Duodenal mucosa (tissue), 2 donors: ENCODE measurements around the gene CD101.
A peak's percentile ranks its signal among the peaks of the same experiment; 100 is the strongest.
"Not testable (repeated sequence)": the region's sequence is repeated elsewhere in the genome, so short reads cannot be mapped to it uniquely, and the experiment has no call there.

Experiments
- H3K27ac ChIP-seq: one replicate; pipeline ENCODE4 v1.7.0; 2013; ENCODE audit warnings: low read depth, low read length
- H3K27me3 ChIP-seq, 2 donors: one replicate each; pipeline ENCODE4 v1.7.0; 2013; ENCODE audit warnings: low read length in 2 of 2, control low read depth in 1 of 2; ENCODE audit not compliant: insufficient read depth in 2 of 2, control insufficient read depth in 1 of 2
- H3K36me3 ChIP-seq, 2 donors: one replicate each; pipeline ENCODE4 v1.7.0; 2013; ENCODE audit warnings: low read length in 2 of 2, control low read depth in 1 of 2; ENCODE audit not compliant: insufficient read depth in 2 of 2, control insufficient read depth in 1 of 2
- H3K4me1 ChIP-seq, 2 donors: one replicate each; pipeline ENCODE4 v1.7.0; 2013; ENCODE audit warnings: low read length in 2 of 2, control low read depth in 1 of 2; ENCODE audit not compliant: insufficient read depth in 2 of 2, control insufficient read depth in 1 of 2
- H3K4me3 ChIP-seq, 2 donors: one replicate each; pipeline ENCODE4 v1.7.0; 2013; ENCODE audit warnings: low read length in 2 of 2, low read depth in 1 of 2
- H3K9ac ChIP-seq, 2 donors: one replicate each; pipeline ENCODE4 v1.7.0; 2013; ENCODE audit warnings: low read length in 2 of 2, low read depth in 1 of 2
- H3K9me3 ChIP-seq, 2 donors: one replicate each; pipeline ENCODE4 v1.7.0; 2013; ENCODE audit warnings: low read length in 2 of 2, control low read depth in 1 of 2; ENCODE audit not compliant: control insufficient read depth in 1 of 2

The CD101 gene

DNA sequence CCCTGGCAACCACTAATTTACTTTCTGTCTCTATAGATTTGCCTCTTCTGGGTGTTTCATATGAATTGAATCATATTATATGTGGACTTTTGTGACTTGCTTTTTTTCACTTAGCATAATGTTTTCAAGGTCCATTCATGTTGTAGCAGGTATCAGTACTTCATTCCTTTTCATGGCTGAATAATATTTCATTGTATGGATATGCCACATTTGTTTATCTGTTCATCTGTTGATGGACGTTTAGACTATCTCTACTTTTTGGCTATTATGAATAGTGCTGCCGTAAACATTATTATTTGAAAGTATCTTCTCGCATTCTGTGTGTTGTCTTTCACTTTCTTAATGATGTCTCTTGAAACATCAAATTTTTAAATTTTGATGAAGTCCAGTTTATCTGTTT lies 32.8 kb upstream of the CD101 start:
- H3K27ac ChIP-seq: no peak overlapping the region
- no peaks in the 10 kb centered on the region for H3K9me3 ChIP-seq
- H3K27me3 ChIP-seq: no peaks in the 10 kb centered on the region
- H3K9ac ChIP-seq: no peak overlapping the region
- no peak overlapping the region for H3K4me3 ChIP-seq
- peaks cover 6 to 20% of the 10 kb centered on the region in 2 donors for H3K36me3 ChIP-seq
- H3K4me1 ChIP-seq: no peaks in the 10 kb centered on the region

DNA sequence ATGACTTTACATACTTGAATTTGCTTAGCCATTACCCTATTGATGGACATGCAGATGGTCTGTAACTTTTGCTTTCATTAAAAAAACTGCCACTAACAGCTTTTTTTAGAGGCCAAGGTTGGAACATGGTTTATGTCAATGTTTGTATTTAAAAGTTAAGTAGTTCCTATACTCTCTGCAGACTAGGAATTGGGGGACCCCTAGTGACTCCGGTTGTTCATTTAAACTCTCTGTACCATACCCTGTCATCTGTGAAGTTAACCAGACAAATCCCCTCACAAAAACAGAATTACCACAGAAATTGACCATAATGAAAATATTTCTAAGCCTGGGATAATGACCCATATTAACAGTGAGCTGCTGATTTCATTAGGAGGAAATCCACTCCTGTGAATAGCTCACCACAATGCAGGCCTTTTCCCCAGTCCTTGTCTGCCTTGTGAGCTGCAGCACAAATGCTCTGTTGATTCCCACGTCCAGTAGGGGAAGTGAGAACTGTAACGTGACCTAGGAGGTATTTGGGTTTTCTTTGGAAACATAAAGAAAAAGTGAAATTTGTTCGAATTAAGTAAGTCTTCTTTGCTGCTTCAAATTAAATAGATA lies 30.2 kb upstream of the CD101 start:
- Histone ChIP-seq H3K9me3 (no peaks in the 10 kb centered on the region), H3K9ac (no peak overlapping the region), H3K27me3 (no peaks in the 10 kb centered on the region), H3K36me3 (peaks cover 10 to 21% of the 10 kb centered on the region in 2 donors), H3K4me3 (no peak overlapping the region), H3K27ac (no peak overlapping the region), H3K4me1 (no peaks in the 10 kb centered on the region)

DNA sequence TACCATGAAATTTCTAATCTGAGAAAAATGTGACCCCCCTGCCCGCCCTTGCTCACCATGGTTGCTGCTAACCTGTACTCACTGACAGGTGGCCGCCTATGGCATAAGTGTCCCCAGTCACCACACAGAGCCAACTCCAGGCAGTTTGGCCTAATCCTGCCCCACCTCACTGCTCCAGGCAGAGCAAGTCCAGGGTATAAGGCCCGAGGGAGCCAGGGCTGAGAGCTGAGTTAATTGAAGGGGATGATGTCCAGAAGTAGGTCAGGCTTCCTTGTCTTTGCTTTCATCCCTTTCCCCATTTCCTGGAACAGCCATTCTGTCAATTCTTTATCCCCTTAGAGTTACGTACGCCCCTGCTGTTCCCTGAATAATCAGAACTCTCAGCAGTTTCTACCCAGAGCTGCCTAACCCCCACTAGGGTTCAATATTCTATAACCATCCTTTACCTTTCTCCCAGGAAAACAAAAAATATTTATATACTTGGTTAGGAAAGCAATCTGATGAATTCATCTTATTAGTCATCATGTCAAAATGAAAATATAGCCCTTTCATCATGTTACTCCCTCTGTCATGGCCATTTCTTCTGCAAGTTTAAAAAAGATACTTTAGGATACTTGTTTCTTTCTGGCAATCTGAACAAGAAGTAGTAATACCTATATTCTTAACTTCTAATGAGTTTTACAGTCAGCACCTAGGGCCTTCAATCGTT lies 29.4 kb upstream of the CD101 start:
- Histone ChIP-seq H3K4me3 (no peak overlapping the region), H3K9ac (no peak overlapping the region), H3K36me3 (peaks cover 10 to 15% of the 10 kb centered on the region in 2 donors), H3K4me1 (no peaks in the 10 kb centered on the region), H3K27me3 (no peaks in the 10 kb centered on the region), H3K9me3 (no peaks in the 10 kb centered on the region), H3K27ac (no peak overlapping the region)

DNA sequence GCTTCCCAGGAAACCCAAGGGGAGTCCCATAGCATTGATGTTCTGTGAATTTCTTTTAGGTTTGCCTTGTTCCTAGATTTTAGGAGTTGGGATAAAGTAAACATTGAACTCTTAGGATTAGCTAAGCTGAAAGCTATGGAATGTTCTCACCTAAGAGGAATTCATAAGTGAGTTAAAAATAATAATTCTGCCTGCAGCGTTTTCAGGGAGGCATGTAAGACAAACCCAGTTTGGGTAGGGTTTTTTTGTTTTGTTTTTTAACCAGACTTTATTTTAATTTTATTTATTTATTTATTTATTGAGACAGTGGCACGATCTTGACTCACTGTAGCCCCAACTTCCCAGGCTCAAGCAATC lies 28.9 kb upstream of the CD101 start:
- H3K27me3 ChIP-seq: no peaks in the 10 kb centered on the region
- H3K4me1 ChIP-seq: no peaks in the 10 kb centered on the region
- no peak overlapping the region for H3K9ac ChIP-seq
- H3K36me3 ChIP-seq: peaks cover 10 to 13% of the 10 kb centered on the region in 2 donors
- no peak overlapping the region for H3K27ac ChIP-seq
- H3K4me3 ChIP-seq: no peak overlapping the region
- no peaks in the 10 kb centered on the region for H3K9me3 ChIP-seq

DNA sequence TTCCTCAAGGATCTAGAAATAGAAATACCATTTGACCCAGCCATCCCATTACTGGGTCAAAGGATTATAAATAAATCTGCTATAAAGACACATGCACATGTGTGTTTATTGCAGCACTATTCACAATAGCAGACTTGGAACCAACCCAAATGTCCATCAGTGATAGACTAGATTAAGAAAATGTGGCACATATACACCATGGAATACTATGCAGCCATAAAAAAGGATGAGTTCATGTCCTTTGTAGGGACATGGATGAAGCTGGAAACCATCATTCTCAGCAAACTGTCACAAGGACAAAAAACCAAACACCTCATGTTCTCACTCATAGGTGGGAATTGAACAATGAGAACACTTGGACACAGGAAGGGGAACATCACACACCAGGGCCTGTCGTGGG lies 21.3 kb upstream of the CD101 start:
- not testable (repeated sequence) for H3K9ac ChIP-seq, H3K36me3 ChIP-seq, H3K9me3 ChIP-seq, H3K27me3 ChIP-seq, H3K4me3 ChIP-seq, H3K27ac ChIP-seq
- H3K4me1 ChIP-seq: peaks cover 22 to 23% of the 10 kb centered on the region in 2 donors

DNA sequence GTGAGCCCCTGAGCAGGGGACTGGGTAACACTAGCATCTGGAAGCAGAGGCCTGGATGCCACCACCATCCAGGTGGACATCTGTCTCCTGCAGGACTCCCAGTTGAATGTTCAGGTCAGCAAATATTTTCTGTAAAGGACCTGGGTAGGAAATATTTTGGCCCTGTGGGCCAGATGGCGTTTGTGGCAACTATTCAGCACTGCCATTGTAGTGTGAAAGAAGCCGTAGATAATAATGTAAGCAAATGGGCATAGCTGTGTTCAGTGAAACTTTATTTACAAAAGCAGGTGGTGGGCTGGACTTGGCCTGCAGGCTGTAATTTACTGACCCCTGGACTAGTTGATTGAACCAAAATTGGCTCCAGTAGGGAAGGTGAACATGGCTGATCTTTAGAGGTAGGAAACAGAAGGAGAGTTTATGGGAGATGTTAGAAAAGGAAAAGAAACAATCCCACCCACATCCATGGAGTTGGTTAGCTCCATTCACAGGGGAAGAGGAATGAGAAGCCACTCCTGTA lies 20.0 kb upstream of the CD101 start:
- Histone ChIP-seq H3K27ac (no peak overlapping the region), H3K36me3 (peaks cover 0 to 10% of the 10 kb centered on the region in 2 donors), H3K4me3 (no peak overlapping the region), H3K9ac (peak overlapping the region in 1 of 2 donors; percentile 15), H3K4me1 (peaks cover 22 to 23% of the 10 kb centered on the region in 2 donors), H3K27me3 (no peaks in the 10 kb centered on the region), H3K9me3 (no peaks in the 10 kb centered on the region)

DNA sequence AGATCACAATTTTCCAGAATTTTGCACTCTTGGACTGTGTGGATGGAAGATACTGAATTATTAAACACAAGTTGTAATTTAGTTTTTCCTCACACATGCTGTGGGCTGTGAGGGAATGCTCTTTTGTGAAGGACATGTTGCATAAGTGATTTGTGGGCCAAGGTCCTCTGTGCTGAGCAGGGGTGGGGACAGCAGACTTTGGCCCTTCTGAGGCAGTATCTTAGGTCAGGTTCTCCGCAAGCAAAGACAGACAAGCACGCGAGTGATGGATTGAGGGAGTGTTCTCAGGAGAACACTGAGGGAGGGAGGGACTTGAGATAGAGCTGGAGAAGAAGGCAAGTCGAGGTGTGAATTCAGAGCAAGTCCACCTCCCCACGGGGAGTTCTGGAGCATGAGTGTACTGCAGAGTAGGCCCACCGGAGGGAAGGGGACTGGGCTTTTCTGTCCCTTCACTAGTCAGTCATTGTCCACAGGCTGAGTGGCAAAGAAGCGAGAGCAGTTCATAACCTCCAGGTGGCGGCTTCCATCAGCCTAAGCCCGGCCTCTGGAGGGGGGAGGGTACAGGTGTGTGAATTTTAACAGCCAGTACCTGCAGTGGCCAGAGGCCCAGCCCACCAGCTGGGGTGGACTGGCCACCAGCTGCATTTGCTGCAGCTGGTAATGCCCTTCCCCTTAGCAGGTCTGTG lies 19.1 kb upstream of the CD101 start:
- H3K27me3 ChIP-seq: no peaks in the 10 kb centered on the region

DNA sequence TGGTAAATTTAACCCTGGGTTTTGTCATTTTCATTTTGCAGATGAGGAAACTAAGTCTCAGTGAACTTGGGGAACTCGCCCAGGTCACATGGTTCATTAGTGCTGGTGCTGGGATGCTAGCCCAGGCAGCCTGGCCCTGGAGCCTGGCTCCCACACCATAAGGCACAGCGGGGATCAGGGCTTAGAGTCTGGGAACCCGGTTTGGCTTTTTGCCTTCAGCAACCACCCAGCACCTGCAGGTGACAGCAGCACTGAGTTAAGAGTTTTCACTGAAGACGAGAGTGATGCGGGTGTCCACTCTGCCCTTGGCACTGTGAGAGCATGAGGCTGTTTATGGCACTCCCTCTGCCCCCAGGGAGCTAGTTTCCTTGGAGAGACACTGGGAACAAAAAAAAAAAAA lies 18.4 kb upstream of the CD101 start:
- no peak overlapping the region for H3K4me3 ChIP-seq
- no peak overlapping the region for H3K9ac ChIP-seq
- no peak overlapping the region for H3K27ac ChIP-seq

More for the DNA sequence above, 19.1 kb upstream of the CD101 start:
- no peaks in the 10 kb centered on the region for H3K9me3 ChIP-seq
- H3K4me3 ChIP-seq: peak overlapping the region; percentile 2 to 5
- H3K27ac ChIP-seq: no peak overlapping the region
- peaks cover 0 to 13% of the 10 kb centered on the region in 2 donors for H3K36me3 ChIP-seq
- H3K9ac ChIP-seq: peak overlapping the region in 1 of 2 donors; percentile 15
- H3K4me1 ChIP-seq: peaks cover 22 to 23% of the 10 kb centered on the region in 2 donors

DNA sequence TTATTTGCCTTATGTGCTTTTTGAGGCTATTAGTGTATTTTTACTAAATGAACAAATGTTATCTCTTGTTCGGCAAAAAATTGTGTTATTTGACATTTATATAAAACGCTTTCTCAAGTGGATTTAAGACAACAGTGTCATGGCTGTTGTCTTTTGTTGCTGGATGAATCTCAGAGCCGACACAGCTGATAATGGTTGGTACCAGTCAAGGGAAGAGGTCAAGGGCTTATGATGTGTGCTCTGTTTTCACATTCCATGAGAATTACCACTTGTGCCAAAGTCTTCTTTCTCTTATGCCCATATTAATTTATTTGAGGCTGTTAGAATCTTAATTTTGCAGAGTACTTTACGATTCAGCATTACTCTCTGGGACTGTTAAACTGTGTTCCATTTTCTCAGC lies 17.9 kb upstream of the CD101 start:
- Histone ChIP-seq H3K9ac (no peak overlapping the region), H3K4me3 (no peak overlapping the region), H3K4me1 (peaks cover 25 to 30% of the 10 kb centered on the region in 2 donors), H3K36me3 (peaks cover 0 to 13% of the 10 kb centered on the region in 2 donors), H3K27me3 (no peaks in the 10 kb centered on the region), H3K9me3 (no peaks in the 10 kb centered on the region), H3K27ac (no peak overlapping the region)

More for the DNA sequence above, 18.4 kb upstream of the CD101 start:
- peaks cover 22 to 24% of the 10 kb centered on the region in 2 donors for H3K4me1 ChIP-seq
- H3K36me3 ChIP-seq: peaks cover 0 to 13% of the 10 kb centered on the region in 2 donors
- no peaks in the 10 kb centered on the region for H3K27me3 ChIP-seq
- no peaks in the 10 kb centered on the region for H3K9me3 ChIP-seq
